HG02943 (cell line): ENCODE measurements around the gene ZNF500.

ENCODE experiments used
- ATAC-seq: cut with Tn5 transposase; IDR thresholded peaks from one replicate; pipeline ENCODE4 v1.9.1; 2021; ENCODE audit warnings: mild to moderate bottlenecking, low read depth, moderate library complexity; ENCODE audit not compliant: unreplicated experiment

ZNF500 gene

GRCh38 chr16:4766875-4767628 lies at the start of gene ZNF500:
ZNF500 (minus strand) TSS chr16:4767162; CDS start chr16:4765978, 1,184 bp downstream.
- ATAC-seq, result peak; percentile 78

- no peak for ATAC-seq
Measured at GRCh38 chr16:4814542-4815173, 47.7 kb upstream of the ZNF500 start.

- ATAC-seq, result no peak
Measured at GRCh38 chr16:4814046-4814445, 47.1 kb upstream of the ZNF500 start.

- no peak for ATAC-seq
Measured at GRCh38 chr16:4813251-4814003, 46.5 kb upstream of the ZNF500 start.

- no peak for ATAC-seq
Measured at GRCh38 chr16:4811773-4812172, 44.8 kb upstream of the ZNF500 start.

GRCh38 chr16:4811242-4811641 lies 44.3 kb upstream of the ZNF500 start:
- ATAC-seq, result no peak

GRCh38 chr16:4806280-4806679 lies 39.3 kb upstream of the ZNF500 start:
- ATAC-seq, result no peak

- ATAC-seq, result no peak
Measured at GRCh38 chr16:4805231-4805630, 38.3 kb upstream of the ZNF500 start.

- ATAC-seq, result no peak
Measured at GRCh38 chr16:4803898-4804762, 37.2 kb upstream of the ZNF500 start.

GRCh38 chr16:4803401-4803844 lies 36.5 kb upstream of the ZNF500 start:
- no peak for ATAC-seq

GRCh38 chr16:4802659-4803287 lies 35.8 kb upstream of the ZNF500 start:
- ATAC-seq, result peak; percentile 91

- peak; percentile 45 for ATAC-seq
Measured at GRCh38 chr16:4801962-4802658, 35.1 kb upstream of the ZNF500 start, which contains the start of gene ROGDI. ROGDI (minus strand) TSS chr16:4802633; CDS start chr16:4802571, 62 bp downstream.

GRCh38 chr16:4801051-4801961 lies 34.3 kb upstream of the ZNF500 start:
- no peak for ATAC-seq

GRCh38 chr16:4800290-4801041 lies 33.5 kb upstream of the ZNF500 start:
- no peak for ATAC-seq

GRCh38 chr16:4799171-4799855 lies 32.4 kb upstream of the ZNF500 start:
- ATAC-seq, result no peak

GRCh38 chr16:4798456-4798855 lies 31.5 kb upstream of the ZNF500 start:
- ATAC-seq, result no peak

- ATAC-seq, result no peak
Measured at GRCh38 chr16:4797805-4798252, 30.9 kb upstream of the ZNF500 start.
